HG03565 (cell line): ENCODE measurements around the gene SREBF2.

Source experiments
- ATAC-seq: cut with Tn5 transposase; IDR thresholded peaks from one replicate; pipeline ENCODE4 v1.9.1; 2021; ENCODE audit warnings: mild to moderate bottlenecking, moderate library complexity; ENCODE audit not compliant: unreplicated experiment

SREBF2 gene

DNA sequence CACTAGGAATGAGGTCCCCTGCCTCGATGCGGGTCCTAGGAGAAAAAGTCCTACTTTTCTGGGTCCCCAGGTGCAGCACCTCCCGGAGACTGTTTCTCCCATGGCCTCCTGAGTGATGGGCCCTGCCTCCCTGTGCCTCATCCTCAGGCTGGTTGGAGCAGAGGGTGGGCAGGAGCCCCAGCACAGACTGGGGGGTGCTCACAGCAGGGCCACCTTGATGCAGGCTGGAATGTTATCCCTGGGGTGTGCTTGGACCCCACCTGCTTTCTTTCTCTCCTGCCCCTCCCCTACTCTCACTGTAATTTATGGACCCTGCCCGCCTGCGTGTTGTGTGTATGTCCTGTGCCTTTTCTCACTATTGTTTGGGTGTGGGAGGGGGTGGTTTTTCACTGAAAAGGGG is 73.9 kb downstream of the SREBF2 start:
- no peak for ATAC-seq

DNA sequence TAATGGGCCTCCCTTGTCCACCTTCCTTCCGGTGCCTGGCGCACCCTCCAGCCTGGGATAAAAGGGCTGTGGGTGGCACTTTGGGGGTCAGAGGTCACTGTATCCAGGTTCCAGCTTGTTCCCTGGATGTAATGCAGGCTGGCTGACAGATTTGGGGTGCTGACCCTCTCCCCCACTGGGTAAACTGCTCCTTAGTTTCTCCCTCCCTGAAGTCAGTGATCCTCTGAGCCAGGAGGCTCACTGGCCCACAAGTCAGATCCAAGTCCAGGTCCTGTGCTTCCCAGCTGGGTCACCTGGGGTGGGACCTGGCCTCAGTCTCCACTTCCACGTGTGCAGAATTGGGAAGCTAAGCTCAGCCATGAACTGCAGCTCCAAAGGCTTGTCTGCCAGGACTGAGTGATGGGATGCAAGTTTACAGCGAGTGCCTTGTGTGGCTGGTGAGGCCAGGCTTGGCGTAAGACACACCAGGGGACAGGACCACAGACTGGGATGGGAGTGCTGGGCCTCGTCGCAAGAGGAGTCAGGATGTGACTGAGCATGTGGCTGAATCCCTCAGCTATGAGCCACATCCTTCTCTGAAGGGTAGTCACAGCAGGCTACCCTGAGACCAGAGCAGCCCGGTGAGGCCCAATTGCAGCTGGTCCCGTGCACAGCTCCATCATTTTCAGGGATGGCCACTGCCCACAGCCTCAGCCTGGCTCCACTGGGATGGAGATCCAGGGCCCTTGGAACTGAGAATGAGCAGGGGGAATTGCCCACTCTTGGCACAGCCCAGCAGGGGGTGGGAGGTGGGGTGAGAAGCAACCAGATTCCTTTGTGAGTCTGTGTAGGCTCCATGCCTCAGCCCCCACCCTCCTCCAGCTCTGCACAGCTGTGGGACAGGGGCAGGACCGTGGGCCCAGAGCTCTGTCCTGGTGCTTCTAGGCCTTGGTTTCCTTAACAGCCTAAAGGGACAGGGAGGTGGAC is 74.8 kb downstream of the SREBF2 start:
- ATAC-seq = no peak

DNA sequence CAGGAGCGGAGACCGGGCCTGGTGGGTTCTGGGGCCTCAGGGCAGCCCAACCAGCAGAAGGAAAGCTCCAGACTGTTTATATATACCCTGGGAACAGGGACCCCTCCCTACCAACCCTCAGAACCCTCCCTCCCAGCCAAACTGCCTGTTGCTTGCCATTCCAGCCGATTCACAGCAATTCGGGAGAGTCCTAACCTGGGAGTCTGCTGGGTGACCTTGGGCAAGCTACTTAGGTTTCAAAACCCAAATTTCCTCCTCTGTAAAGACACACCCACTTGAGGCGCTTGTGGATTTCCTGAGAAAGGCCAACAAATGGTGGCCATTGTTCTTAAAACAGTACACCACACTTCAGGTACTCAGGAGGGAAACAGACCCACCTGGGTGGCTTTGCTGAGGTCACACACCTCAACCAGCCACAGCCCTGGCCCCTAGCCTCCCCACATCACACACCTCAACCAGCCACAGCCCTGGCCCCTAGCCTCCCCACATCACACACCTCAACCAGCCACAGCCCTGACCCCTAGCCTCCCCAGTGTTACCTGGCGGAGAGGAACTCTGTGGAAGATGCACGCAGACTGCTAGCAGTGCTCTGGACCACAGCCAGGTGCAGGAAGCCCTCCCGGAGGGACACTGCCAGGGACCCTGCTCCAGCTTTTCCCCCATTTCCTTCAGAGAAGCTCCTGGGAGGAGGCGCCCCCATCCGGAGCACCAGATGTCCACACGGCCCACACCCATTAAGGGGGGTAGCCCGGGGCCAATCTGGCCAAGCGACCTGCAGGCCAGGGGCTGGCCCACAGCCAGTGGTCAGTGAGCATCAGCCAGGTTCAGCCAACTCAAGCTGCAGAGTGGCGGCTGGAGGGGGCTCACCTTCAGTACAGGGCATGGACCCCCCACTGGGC is 75.8 kb downstream of the SREBF2 start:
- no peak for ATAC-seq

DNA sequence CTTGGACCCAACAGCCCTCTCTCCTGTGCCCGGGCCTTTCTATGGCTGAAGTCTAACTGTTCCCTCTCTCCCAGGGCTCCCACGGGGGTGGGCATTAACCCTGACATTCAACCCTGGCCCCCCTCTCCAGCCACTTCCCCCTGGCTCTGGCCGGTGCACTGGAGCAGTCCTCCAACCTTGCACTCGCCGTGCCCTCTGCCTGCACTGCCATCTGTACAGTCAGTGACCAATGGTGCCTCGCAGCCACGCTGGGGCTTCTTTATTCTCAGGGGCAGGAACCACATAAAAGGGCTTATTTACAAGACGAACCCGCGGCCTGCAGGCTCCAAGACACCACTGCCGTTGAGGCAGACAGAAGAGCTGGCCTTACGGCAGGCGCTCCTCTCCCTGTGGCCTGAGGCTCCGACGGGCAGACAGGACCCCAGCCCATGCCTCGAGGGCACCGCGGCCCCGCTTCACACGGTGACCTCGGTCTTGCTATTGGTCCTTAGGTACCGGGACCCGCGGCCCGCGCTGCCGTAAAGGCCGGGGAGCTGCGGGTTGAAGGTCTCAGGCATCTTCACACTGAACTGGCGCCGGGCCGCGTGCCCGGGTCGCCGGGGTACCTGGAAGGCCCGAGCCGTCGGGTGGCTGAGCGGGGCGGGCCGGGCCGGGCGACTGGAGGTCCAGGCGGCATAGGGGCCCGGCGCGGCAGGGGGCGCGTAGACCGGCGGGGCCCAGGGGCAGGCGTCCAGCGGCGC is 76.6 kb downstream of the SREBF2 start:
- no peak for ATAC-seq

DNA sequence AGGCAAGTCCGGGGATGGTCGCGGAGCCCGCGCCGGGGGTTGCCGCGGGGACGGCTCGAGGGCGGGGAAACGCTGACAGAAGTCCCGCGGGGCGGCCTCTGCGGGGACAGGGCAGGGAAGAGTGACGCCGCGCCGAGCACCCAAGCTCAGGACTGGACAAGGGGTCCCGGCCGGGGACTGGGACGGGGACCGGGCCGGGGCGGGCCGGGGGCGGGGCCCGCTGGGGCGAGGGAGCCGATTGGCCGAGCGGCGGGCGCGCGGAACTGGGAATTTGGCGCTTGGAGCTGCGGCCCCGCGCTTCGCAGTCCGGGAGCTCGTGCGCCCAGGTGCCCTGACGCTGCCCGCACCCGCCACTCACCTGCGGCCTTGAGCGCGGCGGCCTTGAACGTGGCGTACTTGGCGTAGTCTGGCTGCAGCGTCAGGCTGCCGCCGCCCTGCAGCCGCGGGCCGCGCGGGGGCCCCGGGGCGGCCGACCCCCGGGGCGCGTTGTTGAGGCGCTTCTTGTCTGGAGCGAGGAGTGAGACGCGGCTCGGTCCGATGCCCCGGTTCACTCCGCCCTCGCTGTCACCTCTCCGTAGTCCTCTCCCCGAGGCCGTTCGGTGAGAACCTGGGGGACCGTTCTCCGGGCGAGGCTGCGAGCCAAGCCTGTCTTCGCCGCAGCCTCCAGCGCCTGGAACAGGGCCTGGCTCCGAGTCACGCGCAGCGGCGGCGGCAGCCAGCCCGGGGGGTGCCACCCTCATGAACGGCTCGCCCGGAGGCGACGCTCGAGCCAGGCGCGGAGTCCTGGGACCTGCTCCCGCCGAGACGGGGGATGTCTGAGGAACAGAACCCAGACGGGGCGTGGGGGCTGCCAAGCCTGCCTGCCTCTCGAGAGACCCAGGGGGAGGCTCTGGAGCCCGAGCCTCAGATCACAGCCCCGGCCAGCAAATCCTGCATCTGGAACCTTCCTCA is 77.4 kb downstream of the SREBF2 start:
- no peak for ATAC-seq

DNA sequence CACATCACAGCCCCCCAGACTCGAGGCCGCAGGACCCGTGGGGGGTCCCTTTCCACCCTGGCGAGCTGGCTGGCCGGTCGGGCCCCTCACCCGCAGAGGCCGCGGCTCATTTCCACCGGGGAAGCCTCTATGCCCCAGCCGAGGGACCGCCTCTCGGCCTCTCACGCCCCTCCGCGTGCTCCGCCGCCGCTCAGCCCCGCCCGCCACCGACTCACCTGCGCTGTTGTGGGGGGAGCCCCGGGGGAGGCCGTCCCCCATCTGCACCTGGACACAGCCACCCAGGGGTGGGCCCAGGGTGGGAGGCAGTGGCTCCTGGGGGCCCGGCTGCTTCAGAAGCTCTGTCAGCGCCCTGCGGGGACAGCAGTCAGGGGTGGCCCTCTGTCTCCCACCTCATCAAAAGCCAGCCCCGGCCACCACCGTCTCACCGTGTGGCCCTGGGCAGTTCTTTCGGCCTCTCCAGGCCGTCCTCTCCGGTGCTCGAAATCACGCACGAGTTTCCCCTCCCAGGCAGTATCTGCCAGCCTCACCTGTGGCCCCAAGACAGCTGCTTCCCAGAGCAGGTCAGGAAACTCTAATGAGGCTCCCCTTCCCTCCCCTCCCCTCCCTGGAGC is 78.2 kb downstream of the SREBF2 start:
- ATAC-seq = no peak

DNA sequence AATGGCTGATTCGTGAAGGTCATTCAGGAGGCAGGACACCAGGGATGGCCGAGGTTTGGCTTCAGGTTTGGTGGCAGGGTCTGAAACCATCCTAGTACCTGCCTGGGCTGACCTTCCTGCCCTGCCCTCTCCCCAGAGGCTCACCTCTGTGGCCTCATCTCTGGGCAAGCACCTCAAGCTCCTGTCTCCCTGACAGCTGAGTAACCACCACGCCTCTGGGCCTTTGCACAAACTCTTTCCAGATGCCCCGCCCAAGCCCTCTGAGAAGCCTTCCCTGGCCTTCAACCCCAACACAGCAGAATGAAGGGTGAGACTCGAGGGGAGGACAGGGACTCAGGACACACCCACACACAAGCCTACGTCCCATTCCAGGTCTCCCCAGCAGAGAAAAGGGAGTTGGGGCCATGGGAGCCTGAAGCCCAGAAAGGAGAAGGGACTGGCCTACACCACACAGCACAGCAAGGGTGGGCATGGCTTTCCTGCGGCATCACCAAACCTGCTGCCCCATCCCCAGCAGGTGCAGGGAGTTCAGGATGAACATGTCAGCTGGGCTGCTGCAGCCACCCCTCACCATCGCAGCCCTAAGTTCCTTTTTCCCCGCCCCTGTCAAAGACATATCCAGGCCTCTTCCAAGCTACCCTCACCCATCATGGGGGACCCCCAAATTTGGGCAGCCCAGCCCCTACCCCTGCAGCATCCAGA is 79.6 kb downstream of the SREBF2 start:
- no peak for ATAC-seq

DNA sequence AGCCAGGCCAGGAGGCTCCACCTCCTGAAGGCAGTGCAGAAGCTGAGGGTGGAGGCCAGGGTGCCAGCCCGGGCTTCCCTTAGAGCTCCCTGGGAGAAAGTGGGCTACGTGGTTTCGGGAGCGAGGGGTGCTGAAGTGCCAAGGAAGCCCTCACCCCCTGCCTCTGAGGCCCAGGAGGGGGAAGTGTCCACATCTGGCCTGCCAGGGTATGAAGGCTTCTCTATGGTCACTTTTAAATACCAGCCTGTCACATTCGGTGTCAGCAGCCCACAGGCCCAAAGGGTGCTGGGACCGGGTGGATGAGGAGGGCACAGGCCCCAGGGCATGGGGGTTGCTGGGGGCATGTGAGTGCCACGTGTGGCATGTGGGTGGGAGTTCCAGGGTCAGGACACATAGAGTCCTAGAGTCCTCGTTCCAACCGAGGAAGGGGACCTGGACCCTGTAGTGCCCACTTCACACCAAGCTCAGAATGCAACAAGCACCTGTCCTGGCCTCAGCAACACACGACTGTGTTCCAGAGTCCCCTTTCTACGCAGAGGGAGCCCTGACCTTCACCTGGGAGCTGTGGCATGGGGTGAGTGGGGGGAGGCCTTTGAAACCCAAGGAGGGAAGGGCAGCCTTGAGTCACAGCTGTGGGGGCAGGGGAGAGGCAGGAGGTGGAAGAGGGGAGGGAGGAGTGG is 80.3 kb downstream of the SREBF2 start:
- no peak for ATAC-seq

DNA sequence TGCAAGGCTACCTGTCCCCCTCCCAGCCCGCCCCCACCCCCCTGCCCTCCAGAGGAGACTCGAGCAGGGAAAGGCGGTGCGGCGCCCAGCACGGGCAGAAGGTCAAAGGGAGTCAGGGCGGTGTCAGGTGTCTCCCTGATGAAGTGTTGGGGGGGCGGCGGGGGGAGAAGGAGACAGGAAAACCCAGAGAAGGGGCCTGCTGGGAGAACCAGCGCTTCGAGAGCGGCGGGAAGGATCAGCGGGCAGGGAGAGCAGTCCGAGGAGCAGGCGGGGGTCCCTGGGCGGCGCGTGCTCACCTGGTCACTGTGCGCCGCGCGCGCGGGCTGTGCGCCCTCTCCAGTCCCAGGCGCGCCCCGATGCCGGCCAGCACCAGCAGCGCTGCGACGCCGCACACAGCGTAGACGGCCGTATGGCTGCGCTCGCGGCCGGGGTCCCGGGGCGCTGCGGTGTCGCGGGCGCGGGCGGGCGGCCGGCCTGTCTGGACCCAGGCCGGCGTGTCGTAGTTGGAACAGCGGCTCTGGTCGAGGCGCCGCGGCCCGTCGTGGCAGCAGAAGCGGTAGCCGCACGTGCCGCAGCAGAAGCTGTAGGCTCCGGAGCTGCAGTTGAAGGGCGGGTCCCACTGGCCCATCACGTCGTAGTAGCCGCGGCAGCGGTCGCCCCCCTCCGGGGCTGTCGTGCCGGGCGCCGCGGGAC is 81.1 kb downstream of the SREBF2 start:
- ATAC-seq = no peak

DNA sequence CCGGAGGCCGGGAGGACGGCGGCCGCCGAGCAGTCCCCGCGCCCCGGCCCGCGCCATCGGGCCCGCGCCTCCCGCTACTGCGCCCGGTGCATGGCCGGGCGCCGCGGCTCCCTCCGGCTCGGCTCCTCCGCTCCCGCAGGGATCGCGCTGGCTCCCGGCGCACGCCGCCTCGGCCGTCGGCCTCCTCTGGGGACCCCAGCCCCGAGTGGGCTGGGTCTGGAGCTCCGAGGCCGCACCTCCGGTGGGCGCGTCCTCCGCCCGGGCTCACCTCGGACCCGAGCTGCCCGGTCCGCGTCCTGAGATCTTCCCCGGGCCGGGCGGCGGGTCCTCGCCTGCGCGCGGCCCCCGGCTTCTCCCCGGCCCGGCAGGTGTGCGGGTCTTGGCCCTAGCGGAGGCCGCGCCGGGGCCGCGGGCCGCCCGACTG is 81.7 kb downstream of the SREBF2 start:
- ATAC-seq = no peak

DNA sequence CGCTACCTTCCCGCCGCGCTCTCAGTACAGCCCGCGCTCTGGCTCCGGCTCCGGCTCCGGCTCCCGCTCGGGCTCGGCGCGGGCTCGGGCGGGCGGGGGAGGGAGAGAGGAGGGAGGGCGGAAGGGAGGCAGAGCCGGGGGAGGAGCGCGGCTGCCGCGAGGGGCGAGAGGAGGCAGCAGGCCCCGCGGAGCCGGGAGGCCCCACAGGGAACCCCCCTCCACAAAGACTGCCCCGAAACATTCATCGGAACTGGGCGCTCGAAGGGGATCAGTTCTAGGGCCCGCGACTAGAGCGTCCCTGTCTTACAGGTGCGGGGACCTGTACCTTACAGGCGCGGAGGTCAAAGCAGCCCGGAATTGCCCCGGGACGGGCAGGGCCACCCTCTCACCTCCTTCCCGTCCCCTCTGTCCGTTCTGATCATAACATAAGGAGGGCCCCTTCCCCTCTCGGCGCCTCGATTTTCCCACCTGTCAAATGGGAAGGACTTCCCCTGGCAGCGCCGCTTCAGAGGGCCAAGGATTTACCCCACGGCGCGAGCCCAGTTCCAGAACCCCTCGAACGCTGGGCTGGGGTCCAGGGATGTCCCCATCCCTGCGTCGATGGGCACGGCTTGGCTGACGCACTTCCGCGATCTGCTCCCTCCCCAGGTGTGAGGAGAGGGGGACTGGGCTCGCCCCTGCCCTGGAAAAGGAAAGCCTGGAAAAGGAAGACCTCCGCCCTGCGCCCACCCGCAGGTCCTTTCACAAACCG is 82.3 kb downstream of the SREBF2 start, which contains the start of gene SHISA8:
Gene SHISA8, minus strand, starts transcription at position 40 of the 751 bp plus-strand sequence. CDS start 407 bp downstream, outside the sequence.
- no peak for ATAC-seq

DNA sequence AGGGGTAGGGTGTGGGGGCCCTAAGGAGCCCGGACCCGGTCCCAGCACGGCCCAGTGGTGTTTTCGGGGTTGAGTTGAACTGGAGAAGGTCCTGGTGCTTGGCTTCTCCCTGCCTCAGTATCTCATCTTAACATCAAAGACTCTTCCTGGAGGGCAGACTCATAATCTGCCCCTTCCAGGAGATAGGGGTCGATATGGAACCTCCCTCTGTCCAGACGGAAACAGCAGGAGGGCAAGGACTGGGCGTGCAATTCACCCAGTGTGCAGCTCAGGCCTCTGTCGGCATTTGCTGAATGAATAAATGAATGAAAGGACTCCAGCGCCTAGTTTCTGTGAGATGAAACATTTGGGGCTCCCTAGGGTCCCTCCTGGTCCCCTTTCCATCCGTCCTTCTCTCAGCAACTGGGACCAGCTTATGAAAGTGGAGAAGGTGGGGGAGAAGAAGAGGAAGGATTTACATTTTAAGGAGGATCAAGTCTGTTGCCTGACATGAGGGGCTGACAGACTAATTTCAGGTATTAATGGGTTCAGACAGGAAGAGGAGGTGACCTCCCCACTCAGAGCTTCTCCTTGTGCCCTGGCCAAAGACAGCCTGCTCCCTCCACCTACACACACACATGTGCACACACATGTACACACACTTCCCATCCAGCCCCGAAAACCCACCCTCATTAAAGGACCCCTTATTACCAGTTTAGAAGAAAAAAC is 83.0 kb downstream of the SREBF2 start:
- no peak for ATAC-seq

DNA sequence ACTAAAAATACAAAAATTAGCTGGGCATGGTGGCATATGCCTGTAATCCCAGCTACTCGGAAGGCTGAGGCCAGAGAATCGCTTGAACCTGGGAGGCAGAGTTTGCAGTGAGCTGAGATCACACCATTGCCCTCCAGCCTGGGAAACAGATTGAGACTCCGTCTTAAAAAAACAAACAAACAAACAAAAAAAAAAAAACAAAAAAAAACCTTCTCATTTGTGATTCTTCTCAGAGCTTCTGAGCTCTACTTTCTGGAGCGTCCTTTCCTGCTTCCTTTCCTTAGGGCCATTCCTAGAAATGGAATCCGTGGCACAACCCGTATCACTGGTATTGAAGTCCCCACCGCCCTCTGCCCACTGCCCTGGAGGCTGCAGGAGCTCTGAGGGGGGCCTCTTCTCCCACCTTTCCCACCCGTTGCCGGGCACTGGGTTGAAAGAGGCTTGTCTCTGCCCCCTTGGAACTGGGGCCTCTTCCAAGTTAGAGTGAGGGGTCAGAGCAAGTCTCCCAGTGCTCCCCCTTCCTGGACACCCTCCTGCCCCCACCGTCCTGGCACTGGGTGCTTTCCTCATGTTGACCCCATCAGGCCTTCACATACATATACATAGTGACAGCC is 83.9 kb downstream of the SREBF2 start:
- no peak for ATAC-seq

DNA sequence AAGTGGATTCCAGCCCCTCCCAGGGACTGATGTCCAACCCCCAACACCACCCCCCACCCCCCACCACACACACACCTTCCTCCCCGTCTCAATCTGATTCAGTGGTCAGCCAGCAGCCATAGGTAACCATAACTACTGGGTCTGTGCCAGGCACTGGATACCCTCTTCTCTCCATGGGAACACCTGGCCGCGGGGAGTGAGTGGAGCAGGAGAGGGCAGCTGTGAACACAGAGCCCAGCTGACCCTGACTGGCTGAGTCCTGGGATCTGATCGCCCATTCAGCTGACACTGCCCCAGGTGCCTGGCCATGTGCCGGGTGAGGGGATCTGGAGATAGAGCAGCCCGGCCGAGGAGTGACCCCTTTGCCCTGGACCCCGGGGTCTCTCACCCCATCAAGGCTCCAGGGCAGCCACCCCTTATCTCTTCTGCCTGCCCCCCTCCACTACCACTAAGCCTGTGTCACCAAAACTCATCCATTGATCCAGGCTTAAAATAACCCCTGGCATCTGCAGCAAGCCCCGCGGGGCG is 84.5 kb downstream of the SREBF2 start:
- no peak for ATAC-seq
